HFFc6 (cell line): ENCODE measurements around the gene PHLDB2. TPM values are rescaled to one million over a fixed set of nuclear protein-coding genes. Genes with fewer than 3 reads are reported as not detected.

ENCODE experiments used
- DNase-seq: peaks from one replicate; pipeline ENCODE4 v3.0.0-alpha.2; 2018
- H3K27ac Mint-ChIP-seq: 2 replicates; pipeline ENCODE4 v1.8.0; 2020; ENCODE audit warnings: mild to moderate bottlenecking, mixed read lengths
- H3K27me3 Mint-ChIP-seq: 2 replicates; pipeline ENCODE4 v1.8.0; 2021; ENCODE audit warnings: mild to moderate bottlenecking, moderate library complexity, mixed read lengths; ENCODE audit not compliant: insufficient read depth
- H3K36me3 Mint-ChIP-seq: 2 replicates; pipeline ENCODE4 v1.8.0; 2021; ENCODE audit warnings: low read depth, mixed read lengths
- H3K4me1 Mint-ChIP-seq: 2 replicates; pipeline ENCODE4 v1.8.0; 2020; ENCODE audit warnings: low read depth, mixed read lengths
- H3K4me3 Mint-ChIP-seq: 2 replicates; pipeline ENCODE4 v1.8.0; 2020; ENCODE audit warnings: mild to moderate bottlenecking, moderate library complexity, mixed read lengths
- H3K9me3 Mint-ChIP-seq: 2 replicates; pipeline ENCODE4 v1.8.0; 2020; ENCODE audit warnings: mild to moderate bottlenecking, mixed read lengths
- CTCF ChIP-seq: fragments of 200-600 bp; sonication (generic); IDR thresholded peaks from 2 replicates; pipeline ENCODE4 v1.5.0; 2021; ENCODE audit warnings: antibody characterized with exemption, mild to moderate bottlenecking
- total RNA-seq, 6 experiments: library from RNA; stranded (reverse); fragmentation: NEBNext Ultra II Directional; extraction: Animal tissue kit (Norgen Biotek cat#: 25700); gene quantifications; 2 replicates in 1 of 6; 3 replicates in 5 of 6; pipeline ENCODE4 v1.2.3, GENCODE V29; 2021

PHLDB2 gene
- total RNA-seq, 6 experiments from 2014 or later = 35.4 to 55.9 (median 37.6) TPM

- peaks cover 58% of the 10 kb centered on the region for H3K36me3 Mint-ChIP-seq
- TF ChIP-seq CTCF = peak; percentile 32; the same call in 1 of the 2 replicates
- H3K9me3 Mint-ChIP-seq = peaks cover 4% of the 10 kb centered on the region; the same call in 1 of the 2 replicates
- H3K27me3 Mint-ChIP-seq = 0 out of 2 replicates have a peak, but pooled peaks cover 3% of the 10 kb centered on the region
- H3K4me1 Mint-ChIP-seq = peaks cover 88% of the 10 kb centered on the region
- H3K4me3 Mint-ChIP-seq = peak overlapping the region; percentile 68
- DNase-seq = peak; percentile 89
- peak overlapping the region; percentile 89 for H3K27ac Mint-ChIP-seq
Observed at GRCh38 chr3:111904376-111905241, 45.5 kb downstream of the PHLDB2 start.

- Mint-ChIP-seq H3K4me3 (no peak overlapping the region), H3K36me3 (peaks cover 45% of the 10 kb centered on the region), H3K4me1 (peaks cover 94% of the 10 kb centered on the region), H3K27me3 (0 out of 2 replicates have a peak, but pooled peaks cover 3% of the 10 kb centered on the region), H3K9me3 (no peaks in the 10 kb centered on the region), H3K27ac (peak overlapping the region; percentile 59)
- TF ChIP-seq CTCF = no peak
- DNase-seq = peak; percentile 68
Observed at GRCh38 chr3:111906656-111907055, 47.6 kb downstream of the PHLDB2 start.

- H3K27me3 Mint-ChIP-seq = 0 out of 2 replicates have a peak, but pooled peaks cover 3% of the 10 kb centered on the region
- TF ChIP-seq CTCF = no peak
- peaks cover 94% of the 10 kb centered on the region for H3K4me1 Mint-ChIP-seq
- no peak overlapping the region for H3K4me3 Mint-ChIP-seq
- H3K9me3 Mint-ChIP-seq = no peaks in the 10 kb centered on the region
- peaks cover 40% of the 10 kb centered on the region for H3K36me3 Mint-ChIP-seq
- no peak for DNase-seq
- peak overlapping the region; percentile 59; the same call in 1 of the 2 replicates for H3K27ac Mint-ChIP-seq
Observed at GRCh38 chr3:111907151-111907550, 48.1 kb downstream of the PHLDB2 start.

- H3K9me3 Mint-ChIP-seq = no peaks in the 10 kb centered on the region
- no peaks in the 10 kb centered on the region for H3K27me3 Mint-ChIP-seq
- peak; percentile 51 for DNase-seq
- TF ChIP-seq CTCF = no peak
- peaks cover 49% of the 10 kb centered on the region for H3K36me3 Mint-ChIP-seq
- peaks cover 75% of the 10 kb centered on the region for H3K4me1 Mint-ChIP-seq
- H3K27ac Mint-ChIP-seq = peak overlapping the region; percentile 26
- H3K4me3 Mint-ChIP-seq = peak overlapping the region; percentile 27
Observed at GRCh38 chr3:111910806-111911205, 51.7 kb downstream of the PHLDB2 start.

GRCh38 chr3:111911446-111911845 lies 52.4 kb downstream of the PHLDB2 start:
- peak overlapping the region; percentile 58 for H3K27ac Mint-ChIP-seq
- no peak for TF ChIP-seq CTCF
- DNase-seq = no peak
- no peaks in the 10 kb centered on the region for H3K9me3 Mint-ChIP-seq
- peaks cover 75% of the 10 kb centered on the region for H3K4me1 Mint-ChIP-seq
- H3K36me3 Mint-ChIP-seq = peaks cover 54% of the 10 kb centered on the region
- no peaks in the 10 kb centered on the region for H3K27me3 Mint-ChIP-seq
- peak overlapping the region; percentile 10; the same call in 1 of the 2 replicates for H3K4me3 Mint-ChIP-seq
